GM19023 (cell line): Measurements from ENCODE around the gene BTN2A1.

Source experiments
- ATAC-seq: cut with Tn5 transposase; IDR thresholded peaks from one replicate; pipeline ENCODE4 v1.9.1; 2021; ENCODE audit warnings: mild to moderate bottlenecking, moderate library complexity; ENCODE audit not compliant: unreplicated experiment

Gene BTN2A1

DNA sequence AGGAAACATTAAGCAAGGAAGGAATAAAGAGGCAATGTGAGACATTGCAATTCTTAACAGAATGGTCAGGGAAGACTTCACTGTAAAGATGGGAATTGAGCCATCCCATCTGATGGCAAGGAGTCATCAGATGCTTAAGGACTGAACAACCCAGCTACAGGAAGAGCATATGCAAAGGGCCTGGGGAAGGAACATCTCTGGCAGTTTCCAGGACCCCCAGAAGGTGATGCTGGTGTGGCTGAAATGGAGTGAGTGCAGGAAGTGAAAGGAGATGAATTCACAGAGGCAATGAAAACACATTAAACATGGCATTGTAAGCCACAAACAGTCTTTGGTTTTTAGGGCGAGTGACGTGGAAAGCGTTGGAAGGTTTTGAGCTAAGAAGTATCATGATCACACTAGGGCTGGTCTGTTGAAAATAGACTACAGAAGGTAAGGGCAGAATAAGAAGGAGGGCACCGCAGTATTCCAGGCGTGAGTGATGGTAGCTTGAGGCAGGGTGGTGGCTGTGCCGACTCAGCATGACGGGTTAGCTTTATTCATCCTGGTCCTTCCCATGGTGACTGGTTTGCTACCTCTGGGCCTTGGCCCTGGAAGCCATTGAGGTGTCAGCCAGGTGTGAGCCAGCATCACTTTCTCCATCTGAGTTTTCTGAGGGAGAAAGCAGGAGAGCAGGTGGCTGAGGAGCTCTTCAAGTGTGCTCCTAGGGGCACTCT, 6.8 kb downstream of the BTN2A1 start:
- no peak for ATAC-seq

DNA sequence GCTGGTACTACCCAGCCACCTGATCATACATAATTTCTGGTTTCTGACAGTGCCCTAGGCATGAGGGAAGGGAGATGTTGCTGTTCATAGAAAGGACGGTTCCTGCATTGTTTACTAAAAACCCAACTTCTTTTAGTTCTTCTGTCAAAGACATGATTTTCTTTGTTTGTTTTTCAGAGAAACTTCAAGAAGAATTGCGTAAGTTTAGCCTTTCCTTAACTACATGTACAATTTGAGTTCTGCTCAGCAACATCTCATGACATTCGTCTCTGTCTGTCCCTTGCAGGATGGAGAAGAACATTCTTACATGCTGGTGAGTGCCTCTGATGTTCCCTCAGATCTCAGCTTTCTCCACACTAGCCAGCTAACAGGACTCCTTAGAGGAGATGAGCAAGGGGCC, 8.0 kb downstream of the BTN2A1 start:
- no peak for ATAC-seq

DNA sequence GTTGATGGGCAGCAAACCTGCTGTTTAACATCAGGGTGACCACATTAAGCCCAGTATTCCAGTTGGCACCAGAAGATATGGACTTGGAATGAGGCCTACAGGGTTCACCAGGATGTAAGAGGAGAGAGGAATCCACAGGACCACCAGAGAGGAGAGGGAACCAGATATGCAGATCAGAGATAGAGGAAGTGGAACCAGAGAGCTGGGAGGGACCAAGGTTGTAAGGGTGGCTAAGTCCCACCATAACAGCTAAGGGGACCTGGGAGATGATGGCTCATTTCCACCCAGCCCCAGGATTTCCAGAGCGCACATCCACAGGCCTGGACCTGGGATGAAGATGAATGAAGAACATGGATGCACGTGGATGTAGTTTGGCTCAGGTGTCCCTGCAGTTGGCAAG, 11.1 kb downstream of the BTN2A1 start:
- no peak for ATAC-seq

DNA sequence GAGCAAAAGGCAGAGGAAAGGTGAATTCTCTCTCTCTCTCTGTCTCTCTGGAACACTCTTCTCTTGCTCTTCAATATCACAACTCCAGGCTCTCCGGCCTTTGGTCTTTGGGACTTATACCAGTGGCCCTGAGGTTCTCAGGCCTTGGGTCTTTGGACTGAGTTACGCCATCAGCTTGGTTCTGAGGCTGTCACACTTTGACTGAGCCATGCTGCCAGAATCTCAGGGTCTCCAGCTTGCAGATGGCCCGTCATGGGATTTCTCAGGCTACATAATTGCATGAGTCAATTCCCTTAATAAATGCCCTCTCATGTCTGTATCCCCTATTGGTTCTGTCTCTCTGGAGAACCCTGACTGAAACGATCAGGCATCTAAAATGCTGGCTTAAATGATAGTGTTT, 12.9 kb downstream of the BTN2A1 start:
- no peak for ATAC-seq

DNA sequence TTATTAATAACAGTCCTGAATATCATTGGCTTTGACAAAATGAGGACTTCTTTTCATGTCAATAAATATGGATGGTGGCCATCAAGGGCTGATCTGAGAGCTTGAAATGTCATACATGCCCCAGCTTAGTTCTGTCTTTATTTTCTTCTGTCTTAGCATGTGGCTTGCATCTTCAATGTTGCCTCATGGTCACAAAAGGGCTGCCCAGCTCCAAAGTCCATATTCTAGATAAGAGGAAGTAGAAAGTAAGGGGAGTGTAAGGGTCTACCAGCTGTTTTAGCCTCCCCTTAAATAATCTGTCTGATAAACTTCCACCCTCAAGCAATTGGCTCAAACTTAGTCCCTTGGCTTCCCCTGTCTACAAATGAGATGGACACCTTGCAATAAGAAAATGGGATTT, 14.2 kb downstream of the BTN2A1 start:
- ATAC-seq, result no peak

DNA sequence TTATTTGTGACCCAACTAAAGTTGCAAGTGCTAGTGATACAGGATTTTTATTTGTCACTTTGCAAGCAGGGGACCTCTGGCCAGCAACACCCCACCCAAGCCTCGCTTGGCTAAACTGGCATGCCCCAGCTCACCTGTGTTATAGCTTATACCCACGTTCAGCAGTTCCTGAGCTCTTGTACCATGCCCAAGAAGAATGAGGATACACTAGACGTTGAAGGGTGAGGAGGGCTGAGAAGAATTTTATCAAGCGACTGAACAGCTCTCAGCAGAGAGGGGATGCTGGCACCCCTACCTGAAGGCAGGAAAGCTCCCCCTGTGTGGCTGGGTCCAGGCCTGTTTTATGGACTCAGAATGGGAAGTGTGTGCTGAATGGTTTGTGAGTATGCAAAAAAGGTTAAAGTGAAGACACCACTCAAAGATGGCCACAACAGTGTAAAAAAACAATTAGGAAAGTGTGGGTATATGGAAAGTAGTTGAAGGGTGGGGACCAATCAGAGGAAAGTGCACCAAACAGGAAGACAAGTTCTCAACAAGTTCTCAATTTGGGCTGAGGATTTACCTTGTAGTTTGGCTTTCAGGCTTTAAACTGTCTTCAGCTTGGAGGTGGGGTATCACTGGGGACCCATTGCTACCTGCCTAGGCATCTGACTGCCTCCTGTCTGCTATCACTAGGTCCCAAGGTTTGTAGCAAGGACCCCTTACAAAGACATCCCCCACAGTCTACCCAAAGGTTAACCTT, 15.0 kb downstream of the BTN2A1 start:
- ATAC-seq, result no peak

DNA sequence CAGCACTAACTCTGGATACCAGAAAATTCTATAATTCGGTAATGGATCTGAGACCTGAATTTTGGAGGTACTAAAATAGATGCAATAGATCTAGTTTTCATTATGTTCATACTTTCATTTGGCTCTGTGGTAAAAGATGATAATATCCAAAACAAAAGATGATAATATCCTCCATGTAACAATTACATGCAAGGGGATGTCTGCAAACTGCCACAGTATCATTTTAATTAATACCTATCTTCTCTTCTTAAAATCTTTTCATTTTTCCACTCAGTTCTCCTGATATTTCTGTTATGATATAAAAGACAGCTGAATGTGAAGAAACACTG, 15.6 kb downstream of the BTN2A1 start:
- no peak for ATAC-seq

DNA sequence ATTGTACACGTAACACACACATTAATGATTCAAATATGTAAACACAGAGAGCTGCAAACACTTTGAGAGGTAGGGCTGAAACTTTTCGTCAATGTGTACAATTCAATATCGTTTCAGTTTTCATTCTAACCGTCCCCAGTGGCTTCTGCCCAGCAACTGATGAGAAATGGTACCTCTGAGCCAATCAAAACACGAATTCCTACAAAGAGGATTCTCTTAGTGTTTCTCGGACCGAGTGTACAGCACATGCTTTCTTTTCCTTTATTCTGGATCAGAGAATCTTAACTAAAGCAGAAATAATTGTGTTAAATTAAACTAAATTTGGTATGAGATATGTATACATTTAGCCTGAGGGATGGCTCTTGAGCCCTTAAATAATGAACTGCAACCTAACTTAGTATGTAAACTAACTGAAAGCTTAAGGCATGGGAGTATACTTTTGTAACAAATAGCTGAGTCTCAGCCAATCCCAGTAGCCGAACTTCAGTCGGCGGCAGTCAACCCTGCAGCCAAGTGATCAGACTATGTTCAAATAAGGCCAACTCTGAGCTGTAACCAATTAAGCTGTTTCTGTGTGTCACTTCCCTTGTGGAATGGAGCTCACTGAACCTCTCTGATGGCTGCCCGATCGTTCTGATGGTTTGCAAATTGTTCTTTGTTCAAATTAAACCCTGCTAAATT, 16.1 kb downstream of the BTN2A1 start:
- ATAC-seq, result peak; percentile 93

DNA sequence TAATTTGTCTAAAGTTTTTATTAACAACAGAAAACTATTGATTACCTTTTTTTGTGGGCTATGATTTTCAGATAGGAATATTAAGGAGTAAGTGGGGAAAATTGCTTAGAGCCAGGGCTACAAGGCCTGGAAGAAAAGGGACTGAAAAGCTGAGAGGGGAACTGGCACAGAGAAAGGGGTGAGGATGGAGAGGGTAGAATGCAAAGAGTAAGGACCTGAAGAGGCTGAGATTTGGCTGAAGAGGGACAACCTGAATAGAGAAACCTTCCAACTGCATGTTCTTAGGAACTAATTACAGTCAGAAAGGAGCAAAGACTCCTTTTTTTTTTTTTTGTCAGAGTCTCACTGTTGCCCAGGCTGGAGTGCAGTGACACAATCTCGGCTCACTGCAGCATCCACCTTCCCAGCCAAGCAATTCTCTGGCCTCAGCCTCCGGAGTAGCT, 16.7 kb downstream of the BTN2A1 start:
- ATAC-seq, result no peak

DNA sequence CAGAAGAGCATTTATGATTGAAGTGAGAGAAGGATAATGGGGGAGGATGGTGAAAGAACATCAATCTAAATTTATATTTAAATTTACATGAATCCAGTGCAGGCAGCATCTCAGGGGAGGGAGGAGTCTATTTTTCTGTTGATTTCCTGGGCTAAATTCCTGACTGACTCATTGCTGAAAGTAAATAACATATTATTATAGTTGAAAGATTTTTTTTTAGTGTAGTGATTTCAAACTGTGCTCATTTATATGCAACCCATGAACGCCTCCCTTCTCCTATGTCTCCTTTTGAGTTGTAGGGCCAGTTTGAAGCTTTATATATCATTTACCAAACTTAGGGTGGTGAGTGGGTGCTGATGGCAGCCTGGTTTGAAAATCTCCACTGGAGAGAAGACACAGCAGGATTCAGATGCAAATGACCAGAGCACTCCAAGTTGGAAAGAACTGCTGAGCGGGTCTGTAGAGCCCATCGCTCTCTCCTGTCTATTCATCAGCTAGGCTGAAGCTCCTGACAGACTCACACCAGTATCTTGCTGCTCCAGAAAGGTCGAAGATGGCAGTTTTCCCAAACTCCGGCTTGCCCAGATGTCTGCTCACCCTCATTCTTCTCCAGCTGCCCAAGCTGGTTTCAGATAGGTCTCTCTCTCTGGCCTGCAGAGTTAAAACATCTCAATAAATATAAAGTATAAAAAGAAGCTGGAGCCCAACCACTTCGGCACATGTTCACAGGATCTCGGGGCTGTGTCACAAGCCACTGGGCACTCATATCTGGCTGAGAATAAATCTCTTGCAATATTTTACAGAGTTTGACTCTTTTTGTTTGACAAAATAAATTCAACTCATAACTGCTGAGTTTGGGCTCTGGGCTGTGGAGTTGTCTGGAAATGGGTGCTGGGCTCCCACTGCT, 18.3 kb downstream of the BTN2A1 start:
- no peak for ATAC-seq

DNA sequence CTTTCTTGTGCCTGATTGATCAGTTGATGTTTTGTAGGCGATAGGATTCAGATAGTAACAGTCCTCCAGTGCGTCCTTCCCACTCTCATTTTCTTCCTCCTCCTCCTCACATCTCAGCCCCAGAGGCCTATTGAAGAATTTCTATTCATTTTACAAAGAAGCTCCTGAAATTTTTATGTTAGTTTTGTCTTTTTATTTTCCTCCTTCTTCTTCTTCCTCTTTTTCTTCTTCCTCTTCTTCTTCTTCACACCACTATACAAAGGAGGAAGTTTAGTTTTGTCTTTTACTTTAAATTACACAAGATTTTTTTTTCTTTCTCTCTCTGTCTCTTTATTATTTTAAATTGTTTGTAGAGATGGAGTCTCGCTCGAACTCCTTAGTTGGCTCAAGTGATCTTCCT, 19.1 kb downstream of the BTN2A1 start:
- no peak for ATAC-seq

DNA sequence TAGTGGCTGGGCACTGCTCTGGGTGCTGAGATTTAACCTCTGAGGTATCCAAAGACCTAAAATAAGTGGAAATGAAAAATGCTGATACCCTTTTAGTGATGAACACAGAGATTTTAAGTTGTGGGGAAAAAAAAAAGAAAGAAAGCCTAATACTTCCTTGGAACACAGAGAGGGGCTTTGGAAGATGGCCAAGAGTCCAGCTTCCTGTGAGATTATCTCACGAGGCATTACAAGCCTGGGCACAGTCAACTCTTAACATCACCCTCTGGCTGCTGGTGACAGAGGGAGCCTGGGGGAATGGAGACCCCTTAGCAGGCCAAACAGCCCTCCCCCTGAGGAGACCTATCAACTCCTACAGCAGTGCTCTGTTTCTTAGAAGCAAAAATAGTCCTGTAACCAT, 19.7 kb downstream of the BTN2A1 start:
- ATAC-seq, result no peak

DNA sequence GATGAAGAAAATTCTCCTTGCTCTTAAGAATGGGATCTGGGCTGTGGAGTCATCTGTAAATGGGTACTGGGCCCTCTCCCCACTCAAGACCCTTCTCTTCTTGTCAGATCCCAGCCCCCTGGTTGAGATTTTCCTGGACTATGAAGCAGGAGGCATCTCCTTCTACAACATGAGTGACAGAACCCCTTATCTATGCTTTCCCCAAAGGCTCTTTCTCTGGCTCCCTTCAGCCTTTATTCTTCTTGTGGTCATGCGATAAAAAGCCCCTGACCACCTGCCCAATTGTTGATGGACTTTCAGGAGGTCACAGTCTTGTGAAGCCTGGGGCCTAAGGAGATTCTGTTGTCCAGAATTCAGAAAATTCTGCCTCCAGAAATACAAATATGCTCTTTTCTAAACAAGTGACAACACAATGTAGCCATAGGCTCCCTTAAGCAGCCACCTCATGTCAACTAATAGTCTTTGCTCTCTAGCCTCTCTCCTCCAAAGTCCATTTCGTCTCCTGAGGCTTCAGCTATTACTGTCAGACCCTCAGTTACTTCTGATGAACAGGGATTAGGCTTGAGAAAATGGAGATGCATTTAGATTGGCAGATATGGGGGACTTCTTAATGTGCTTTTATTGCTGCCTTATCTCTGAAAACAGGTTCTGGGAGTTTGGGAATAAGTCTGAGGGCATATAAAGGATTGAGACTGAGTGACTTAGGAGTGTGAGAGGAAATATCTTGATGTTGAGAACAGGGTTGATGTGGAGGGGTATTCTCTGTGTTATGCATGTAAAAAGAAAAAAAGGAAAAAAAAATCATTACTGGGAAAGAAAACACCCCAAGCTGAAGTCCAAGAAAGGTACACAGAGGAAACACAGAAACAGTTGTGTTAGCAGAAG, 20.6 kb downstream of the BTN2A1 start:
- no peak for ATAC-seq

DNA sequence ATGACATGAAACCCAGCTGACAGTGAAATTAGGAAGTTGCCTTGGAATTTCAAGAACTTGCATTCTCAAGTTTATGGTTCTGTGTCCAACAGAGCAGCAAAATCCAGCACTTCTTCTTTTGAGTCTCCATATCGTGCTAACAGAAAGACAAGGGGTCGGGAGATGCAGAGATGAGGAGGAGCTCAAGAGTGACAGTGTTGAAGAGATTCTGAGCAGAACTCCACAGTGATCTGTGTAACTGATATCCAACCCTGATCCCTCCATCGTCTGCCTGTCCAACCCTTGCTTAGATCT, 21.2 kb downstream of the BTN2A1 start:
- no peak for ATAC-seq

DNA sequence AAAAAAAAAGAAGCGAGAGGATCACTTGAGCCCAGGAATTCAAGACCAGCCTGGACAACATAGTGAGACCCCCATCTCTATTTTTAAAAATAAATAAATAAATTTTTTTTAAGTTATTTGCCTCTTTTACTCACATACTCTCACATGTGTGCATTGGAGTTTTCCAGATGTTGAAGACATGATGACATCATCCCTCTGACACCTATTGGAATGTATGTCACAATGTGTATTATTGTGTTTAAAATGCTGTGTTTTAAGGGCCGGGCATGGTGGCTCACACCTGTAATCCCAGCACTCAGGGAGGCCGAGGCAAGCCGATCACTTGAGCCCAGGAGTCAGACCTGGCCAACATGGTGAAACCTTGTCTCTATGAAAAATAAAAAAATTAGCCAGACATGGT, 24.6 kb downstream of the BTN2A1 start:
- no peak for ATAC-seq

DNA sequence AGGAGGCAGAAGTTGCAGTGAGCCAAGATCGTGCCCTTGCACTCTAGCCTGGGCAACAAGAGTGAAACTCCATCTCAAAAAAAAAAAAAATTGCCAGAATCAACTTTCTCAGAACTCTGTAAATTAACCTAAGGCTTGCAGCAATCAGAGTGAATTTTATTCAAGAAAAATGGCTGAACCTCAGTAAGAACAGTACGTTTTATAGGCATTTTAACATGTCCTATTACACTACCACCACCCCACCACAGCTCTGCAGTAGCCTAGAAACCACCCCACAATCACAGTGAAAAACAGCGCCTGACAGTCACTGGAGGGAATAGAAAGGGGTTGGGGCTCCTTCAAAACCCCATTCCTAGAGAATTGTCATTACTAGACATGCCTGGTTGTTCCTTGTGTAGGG, 26.0 kb downstream of the BTN2A1 start:
- ATAC-seq, result no peak

DNA sequence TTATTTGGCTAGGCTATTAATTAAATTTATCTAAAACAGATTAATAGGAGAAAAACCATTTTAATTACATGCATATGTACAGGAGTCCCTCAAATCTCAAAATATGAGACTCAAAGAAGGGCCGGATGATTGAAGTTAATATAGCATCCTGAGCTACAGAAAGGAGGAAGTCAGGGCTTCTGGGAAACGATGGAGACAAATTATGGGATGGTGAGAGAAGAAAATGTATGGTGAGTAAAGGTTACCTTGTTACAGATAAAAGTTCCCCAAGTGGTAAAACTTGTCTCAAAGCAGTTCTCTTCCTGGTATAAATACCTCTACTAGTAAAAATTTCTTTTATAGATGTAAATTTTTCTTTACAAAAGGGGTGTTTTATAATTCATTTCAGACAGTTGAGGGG, 26.4 kb downstream of the BTN2A1 start:
- ATAC-seq, result no peak

DNA sequence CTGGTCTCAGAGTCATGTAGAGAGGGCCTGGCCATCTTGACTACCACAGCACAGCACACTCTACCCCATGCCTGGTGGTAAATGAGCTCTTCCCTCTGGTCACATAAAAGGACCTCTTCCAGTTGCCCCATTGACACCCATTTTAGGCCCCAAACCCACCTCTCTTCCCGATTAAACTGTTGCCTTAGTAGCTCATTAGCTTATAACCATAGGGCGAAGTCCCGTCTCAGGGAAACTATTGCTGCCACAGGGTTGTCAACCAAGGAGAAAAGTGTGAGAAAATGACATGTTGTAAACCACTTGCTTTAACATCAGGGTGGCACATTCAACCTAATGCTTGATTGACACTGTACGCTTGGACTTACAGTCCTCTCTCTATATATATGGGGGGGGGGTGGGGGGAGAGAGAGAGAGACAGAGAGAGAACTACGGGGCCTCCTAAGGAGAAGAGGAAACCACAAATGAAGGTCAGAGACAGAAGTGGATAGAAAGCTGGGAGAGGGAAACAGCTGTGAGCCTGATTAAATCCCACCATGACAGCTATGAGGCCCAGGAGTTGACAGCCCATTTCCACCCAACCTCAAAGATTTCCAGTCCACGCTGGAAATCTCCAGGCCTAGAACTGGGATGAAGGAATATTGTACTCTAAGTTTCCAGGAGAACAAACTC, 27.5 kb downstream of the BTN2A1 start:
- no peak for ATAC-seq

DNA sequence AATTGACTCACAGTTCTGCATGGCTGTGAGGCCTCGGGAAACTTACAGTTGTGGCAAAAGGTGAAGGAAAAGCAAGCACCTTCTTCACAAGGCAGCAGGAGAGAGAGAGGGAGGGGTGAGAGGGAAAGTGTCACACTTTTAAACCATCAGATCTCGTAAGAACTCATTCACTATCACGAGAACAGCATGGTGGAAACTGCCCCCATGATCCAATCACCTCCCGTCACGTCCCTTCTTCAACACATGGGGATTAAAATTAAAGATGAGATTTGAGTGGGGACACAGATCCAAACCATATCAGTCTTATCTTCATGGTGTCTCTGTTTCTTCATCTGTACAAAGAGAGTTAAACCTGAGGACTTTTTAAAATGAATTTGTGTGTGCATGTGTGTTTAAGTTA, 28.6 kb downstream of the BTN2A1 start:
- ATAC-seq, result no peak

DNA sequence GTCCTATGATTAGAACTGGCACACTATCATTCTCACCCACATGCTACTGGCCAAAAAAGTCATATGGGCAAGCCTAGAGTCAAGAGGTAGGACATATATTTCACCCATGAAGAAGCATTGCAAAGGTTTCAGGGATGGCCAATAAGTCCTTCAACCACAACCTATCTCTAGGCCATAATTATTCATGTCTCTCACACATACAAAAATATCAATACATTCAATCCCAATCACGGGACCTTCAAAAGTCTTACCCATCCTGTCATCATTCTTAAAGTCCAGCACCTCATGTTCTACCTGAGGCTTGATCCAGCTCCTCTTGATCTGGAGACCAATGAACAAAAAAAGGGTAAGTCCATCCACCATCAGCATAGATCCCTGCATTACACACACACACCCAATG, 29.7 kb downstream of the BTN2A1 start:
- ATAC-seq, result no peak
